Measurements from ENCODE around the gene CTRB2. TPM values are rescaled to one million over a fixed set of nuclear protein-coding genes. Genes with fewer than 3 reads are reported as not detected.
"Not testable (repeated sequence)": the region's sequence is repeated elsewhere in the genome, so short reads cannot be mapped to it uniquely, and the experiment has no call there.

CTRB2 gene
- total RNA-seq, 1 donor from 2014 or later = not detected

DNA sequence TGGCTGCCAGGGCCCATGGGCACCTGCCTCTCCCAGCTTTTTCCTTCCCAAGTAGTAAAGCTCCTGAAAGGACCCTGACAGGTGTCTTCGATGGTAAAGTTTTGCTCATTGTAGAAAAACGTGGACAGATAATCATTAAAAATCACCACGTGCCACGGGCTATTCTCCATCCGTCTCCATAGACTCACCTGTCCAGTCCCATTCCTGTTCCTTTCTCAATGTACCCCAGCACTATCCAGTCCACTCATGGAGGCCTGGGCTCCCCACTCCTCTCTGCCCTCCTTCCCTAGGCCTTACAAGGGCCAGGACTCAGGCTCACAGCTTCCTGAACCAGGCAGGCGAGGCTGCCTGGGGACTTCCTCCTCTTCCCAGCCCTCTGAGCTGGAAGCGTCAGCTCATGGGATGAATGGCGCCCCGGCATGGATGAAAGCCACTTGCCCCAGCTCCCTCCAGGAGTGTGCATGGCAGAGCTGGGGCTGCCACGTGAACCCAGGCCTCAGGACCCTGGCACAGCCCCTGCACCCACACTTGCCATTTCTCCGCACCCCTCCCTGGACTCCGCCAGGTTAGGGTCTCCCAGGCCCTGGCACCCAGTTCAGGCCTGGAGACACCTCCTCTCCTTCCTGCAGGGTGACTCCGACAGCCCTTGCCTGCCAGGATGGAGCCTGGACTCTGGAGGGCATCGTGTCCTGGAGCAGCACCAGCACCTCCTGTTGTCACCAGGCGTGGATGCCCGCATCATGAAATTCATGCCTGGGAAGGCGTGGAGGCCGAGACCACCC, 20.6 kb upstream of the CTRB2 start:
- no peak for DNase-seq (ENCODE audit: low read depth)

DNA sequence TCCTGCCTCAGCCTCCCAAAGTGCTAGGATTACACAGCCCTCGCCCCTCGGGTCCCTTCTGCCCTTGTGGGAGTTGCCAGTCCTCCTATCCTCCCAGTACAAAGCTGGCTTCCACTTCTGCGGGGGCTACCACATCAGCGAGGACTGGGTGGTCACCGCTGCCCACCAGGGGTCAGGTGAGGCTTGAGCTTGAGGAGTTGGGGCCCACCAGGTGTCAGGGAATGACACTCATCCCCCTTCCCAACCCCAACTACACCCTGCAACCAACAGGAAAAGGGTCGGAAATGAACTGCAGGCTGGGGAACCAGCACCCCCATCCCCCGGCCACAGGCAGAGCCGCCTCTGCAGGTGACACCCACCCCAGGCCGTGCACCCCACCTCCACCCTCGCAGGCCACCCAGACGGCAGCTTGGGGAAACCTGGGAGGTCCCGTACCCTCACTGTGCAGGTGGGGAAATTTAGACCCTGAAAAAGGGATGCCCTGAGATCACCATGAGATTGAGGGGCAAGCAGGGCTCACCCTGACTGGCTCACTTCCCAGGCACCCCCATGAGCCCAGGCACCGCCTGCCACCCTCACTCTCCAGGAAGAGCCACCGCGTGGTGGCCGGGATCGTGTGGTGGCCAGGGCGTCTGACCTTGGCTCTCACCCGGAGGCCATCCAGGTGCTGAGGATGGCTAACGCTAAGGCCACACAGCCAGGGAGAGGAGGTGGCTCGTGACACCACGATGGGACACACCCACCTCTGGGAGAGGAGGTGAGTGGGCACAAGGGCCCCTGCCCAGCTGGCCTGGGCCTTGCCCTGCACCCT, 19.8 kb upstream of the CTRB2 start:
- no peak for DNase-seq (ENCODE audit: low read depth)

DNA sequence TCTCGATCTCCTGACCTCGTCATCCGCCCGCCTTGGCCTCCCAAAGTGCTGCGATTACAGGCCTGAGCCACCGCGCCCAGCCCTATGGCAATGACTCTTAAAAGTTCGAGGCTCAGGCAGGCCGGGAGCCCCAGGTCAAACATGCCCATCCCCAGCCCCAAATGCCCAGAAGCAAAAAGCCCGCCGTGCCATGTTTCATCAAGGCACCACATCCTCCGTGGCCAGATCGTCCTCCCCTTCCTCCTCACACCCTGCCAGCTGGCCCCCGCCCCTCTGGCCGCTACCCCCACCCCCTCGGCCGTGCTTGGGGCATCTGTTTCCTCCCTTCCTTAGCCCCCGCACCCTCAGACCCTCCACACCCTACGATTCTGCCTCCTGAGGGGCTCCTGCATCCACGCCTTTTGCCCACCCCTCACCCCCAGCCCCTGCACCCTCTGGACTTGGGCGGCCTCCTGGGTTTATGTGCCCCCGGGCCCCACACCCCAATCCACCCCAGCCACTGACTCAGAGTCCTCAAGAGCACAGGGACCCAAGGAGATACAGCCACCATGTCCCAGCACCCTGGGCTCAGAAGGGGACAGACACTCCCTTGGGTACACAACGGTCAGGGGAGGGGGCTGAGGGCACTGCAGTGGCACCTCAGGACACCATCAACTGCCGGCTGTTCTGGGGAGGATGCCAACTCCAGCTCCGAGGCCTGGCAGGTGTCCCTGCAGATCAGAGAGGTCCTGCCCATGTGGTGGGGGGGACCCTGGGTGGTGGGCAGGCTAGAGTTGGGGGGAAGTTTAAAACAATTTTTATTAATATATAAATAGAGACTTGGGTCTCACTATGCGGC, 18.9 kb upstream of the CTRB2 start:
- DNase-seq (ENCODE audit: low read depth) = no peak

DNA sequence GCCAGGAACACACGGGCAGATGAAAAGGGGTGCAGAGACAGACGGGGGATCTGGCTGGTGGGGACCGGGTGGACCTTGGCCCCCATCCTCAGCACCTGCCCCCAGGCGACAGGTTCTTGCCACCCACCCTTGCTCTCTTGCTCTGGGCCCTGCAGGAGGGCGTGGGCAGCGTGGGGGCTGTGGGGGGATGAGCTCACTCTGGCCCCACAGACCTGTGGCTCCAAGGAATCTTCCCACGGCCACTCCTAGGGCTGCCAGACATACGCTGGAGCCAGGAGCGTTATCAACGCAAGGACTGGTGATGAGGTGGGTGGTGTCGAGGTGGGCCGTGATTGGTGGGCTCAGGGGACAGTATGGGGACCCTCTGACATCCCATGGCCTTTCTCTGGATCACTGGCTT, 18.1 kb upstream of the CTRB2 start:
- DNase-seq (ENCODE audit: low read depth) = no peak

DNA sequence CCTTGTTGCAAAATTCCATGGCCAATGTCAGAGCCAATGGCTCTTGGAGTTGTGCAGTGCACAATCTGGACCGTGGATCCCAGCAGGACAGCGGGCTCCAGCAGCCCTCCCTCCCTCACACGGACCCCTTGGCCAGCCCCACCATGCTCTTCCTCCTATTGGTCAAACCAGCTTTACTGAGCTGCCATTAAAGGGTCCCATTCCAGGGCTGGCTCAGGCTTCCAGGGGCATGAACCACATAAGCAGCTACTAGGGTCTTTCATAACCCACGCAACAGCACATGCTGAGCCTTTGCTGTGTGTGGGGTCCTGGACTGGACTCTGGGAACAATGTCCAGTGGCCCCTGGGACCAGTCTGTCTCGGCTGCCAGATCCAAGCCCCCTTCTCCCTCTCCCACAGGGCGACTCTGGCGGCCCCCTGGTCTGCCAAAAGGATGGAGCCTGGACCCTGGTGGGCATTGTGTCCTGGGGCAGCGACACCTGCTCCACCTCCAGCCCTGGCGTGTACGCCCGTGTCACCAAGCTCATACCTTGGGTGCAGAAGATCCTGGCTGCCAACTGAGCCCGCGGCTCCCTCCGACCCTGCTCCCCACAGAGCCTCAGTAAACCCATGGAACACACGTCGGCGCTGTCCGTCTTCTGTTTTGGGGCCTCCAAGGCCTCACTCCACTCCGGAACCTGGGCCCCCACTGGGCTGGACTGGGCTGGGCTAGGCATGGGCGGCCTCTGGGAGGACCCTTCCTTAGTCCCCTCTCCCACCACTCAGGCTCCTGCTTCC, 17.5 kb upstream of the CTRB2 start:
- no peak for DNase-seq (ENCODE audit: low read depth)

DNA sequence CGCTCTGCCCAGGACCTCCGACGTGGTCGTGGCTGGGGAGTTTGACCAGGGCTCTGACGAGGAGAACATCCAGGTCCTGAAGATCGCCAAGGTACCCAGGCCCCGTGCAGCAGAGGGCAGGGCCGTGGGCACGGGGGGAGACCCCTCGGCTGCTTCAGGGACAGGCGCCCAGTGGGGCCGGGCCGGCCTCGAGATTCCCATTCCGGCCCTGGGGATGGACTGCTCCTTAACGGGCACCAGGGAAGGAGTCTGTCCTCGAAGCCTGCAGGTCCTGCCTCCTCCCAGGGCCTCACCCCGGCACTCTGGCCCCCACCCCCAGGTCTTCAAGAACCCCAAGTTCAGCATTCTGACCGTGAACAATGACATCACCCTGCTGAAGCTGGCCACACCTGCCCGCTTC, 16.2 kb upstream of the CTRB2 start:
- not testable (repeated sequence) for DNase-seq (ENCODE audit: low read depth)

DNA sequence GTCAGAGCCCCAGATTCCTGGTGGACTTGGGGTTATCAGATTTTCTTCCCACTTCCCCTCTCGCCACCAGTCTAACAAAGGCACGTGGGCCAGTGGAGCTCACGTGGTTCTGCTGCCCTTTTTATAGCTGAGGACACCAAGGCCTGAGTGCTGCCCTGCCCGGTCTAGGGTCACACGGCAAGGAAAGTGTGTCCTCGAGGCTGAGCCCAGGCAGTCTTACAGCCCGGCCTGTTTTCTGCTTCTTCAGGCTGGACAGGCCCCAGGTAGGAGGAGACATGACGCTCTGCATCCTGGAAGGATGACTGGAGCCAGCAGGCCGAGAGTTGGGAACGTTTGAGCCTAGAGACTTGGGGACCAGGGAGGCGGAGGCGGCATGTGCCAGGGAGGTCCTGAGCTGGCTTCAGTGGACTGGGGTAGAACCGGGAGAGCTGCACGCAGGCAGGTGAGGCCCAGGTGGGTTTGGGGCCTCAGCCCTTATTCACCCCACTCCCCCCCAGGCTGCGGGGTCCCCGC, 15.4 kb upstream of the CTRB2 start:
- DNase-seq (ENCODE audit: low read depth) = no peak

DNA sequence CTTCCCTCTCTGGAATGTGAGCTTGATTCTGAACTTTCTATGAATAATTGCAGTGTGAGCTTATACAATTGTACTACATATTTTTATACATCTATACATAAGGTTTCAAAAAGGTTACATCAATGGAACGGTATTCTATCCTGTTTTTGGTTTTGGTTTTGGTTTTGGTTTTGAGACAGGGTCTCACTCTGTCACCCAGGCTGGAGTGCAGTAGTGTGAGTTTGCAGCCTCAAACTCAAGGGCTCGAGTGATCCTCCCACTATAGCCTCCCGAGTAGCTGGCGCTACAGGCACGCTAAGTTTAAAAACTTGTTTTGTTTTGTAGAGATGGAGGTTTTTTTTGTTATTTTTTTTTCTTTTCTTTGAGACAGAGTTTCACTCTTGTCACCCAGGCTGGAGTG, 12.9 kb upstream of the CTRB2 start:
- DNase-seq (ENCODE audit: low read depth) = no peak

DNA sequence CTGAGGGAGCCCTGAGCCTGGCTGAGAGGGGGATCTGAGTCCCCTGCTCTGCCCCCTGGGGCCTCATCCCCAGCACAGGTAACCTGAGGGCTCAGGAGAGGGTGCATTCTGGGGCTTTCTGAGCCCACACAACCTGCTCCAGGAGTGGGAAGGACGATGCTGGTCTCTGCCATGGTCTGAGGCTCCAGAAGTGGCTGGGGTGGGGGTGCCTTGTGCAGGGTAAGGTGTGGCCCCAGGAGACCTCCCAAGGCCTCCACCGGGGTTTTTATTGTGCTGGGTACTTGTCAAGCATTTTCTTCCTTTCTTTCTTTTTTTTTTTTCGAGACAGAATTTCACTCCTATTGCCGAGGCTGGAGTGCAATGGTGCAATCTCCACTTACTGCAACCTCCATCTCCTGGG, 12.1 kb upstream of the CTRB2 start:
- no peak for DNase-seq (ENCODE audit: low read depth)

DNA sequence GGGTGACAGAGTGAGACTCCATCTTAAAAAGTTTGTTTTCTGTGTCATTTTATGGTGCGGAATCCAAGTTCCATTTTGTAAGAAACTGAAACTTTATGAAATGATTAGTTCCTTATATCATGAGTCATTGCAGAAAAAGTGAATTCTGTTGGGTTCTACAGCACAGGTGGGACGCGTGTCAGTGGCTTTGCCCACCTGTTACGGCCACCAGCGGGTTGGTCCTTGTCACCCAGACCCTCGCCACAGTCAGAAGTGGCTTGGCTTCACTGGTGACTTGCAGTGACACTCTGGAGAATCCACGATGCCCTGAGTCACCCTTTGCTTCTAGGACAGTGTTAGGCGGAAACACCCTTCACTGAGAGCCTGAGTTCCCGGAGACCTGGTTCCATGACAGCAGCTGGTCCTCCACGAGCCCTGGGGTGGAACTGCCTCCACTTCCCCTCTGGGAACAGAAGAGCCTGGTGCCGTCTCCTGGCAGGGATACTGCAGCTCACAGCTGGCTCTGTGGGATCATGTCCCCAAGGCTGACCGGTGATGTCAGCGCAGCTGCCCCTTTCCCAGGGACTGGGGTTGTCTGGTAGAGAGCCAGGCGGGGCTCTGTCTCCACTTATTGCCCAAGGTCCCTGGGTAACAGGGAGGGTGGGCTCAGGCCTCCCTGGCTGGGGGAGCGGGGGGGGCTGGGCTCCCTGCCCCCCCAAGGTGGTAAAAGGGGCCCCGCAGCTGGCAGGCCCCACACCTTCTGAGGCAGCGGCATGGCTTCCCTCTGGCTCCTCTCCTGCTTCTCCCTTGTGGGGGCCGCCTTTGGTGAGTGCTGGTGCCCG, 11.5 kb upstream of the CTRB2 start, which contains the start of gene CTRB1:
Gene CTRB1 (plus strand): TSS at position 733 of the 821 bp plus-strand sequence. CDS start 20 bp downstream, at position 753.
- DNase-seq (ENCODE audit: low read depth) = no peak

DNA sequence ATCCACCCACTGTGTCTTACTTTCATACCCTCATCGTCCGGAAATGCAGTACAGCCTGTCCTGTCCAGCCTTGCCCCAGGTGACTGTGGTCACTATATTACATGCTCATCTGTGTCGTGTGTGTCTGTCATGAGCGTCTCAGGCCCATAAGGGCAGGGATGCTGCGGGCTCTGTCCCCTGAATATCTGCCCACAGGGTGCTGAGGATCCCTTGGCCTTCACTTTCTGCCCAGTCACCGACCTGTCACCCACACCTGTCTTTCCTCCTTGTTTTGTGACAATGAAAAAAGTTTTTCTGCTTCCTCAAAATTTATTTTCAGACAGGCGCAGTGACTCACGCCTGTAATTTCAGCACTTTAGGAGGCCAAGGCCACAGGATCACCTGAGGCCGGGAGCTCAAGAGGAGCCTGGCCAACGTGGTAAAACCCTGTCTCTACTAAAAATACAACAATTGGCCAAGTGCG, 10.5 kb upstream of the CTRB2 start:
- no peak for DNase-seq (ENCODE audit: low read depth)

DNA sequence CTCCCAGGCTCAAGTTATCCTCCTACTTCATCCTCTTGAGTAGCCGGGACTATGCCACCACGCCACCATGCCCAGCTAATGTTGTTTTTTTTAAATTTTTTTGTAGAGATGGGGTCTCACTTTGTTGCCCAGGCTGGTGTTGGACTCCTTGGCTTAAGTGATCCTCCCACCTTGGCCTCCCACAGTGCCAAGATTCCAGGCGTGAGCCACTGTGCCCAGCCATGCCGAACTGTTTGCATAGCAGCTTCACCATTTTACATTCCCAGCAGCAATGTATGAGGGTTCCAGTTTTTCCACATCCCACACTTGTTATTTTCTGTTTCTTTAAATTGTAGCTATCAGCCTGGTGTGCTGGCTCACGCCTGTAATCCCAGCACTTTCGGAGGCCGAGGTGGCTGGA, 9.6 kb upstream of the CTRB2 start:
- DNase-seq (ENCODE audit: low read depth) = no peak

DNA sequence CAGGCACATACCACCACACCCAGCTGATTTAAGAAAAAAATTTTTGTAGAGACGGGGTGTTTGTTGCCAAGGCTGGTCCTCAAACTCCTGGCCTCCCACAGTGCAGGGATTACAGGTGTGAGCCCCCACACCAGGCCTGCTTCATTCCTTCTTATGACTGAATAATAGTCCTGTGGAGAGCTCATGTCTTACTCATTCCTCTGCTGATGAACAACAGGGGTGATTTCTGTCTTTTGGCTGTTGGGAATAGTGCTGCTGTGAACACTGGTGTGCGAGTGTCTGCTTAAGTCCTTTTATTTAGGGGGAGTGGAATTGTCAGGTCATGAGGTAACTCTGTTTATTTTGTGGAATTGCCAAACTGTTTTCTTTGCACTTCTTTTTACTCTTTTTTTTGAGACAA, 9.2 kb upstream of the CTRB2 start:
- no peak for DNase-seq (ENCODE audit: low read depth)

DNA sequence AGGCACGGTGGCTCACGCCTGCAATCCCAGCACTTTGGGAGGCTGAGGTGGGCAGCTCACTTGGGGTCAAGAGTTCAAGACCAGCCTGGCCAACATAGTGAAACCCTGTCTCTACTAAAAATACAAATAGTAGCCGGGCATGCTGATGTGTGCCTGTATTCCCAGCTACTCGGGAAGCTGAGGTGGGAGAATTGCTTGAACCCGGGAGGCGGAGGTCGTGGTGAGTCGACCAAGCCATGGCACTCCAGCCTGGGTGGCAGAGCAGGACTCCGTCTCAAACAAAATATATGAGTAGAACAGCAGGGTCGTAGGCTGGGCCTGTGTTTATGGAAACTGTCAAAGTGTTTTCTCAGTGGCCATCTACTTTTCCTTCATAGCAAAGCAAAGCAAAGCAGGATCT, 4.3 kb upstream of the CTRB2 start:
- not testable (repeated sequence) for DNase-seq (ENCODE audit: low read depth)

DNA sequence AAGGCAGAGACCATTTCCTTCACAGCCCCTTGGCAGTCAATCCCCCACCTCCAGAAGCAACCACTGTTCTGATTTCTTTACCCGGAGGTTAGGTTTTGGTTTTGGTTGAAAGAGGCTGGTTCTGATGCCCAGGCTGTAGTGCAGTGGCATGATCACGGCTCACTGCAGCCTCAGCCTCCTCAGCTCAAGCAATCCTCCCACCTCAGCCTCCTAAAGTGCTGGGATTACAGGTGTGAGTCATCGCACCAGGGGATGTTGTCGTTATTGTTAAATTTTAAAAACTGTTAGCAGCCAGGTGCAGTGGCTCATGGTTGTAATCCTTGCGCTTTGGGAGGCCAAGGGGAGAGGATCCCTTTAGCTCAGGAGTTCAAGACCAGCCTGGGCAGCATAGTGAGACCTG, 3.0 kb upstream of the CTRB2 start:
- DNase-seq (ENCODE audit: low read depth) = no peak

DNA sequence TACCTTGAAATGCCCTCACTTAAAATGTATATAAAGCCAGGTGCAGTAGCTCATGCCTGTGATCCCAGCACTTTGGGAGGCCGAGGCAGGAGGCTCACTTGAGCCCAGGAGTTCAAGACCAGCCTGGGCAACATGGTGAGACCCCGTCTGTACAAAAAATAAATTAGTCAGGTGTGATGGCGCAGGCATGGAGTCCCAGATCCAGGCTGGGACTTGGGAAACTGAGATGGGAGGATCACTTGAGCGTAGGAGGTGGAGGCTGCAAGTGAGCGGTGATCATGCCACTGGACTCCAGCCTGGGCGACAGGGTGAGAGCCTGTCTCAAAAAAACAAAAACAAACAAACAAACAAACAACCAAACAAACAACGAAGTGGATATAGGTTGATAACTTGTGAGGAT, 2.6 kb upstream of the CTRB2 start:
- DNase-seq (ENCODE audit: low read depth) = not testable (repeated sequence)

DNA sequence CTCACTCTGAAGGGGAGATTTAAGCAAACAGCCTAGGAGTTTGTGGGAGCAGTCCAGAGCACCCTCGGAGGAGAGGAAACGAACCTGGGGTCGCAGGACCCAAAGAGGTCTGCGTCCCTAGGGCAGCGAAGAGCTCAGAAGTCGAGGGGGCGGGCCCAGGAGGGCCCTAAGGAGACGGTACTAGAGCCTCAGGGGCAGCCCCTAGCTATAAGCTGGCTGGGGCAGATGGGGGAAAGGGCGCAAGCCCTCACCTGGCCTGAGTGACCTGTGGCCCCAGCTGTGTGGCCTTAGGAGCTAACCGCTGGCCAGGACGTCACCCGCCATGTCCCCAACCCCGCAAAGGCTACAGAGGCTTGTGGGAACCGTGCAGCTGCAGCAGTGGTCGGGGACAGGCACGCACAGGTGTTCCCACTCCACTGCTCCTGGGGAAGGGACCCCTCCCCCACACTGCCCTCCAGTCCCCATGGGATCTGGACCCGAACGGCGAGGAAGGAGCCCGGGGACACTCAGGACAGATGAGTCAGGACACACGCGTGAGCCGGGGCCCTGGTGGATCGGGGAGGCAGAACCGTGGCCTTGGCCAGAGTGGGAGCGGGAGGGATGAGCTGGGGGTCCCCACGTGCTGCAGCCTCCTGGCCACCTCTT, 2.0 kb upstream of the CTRB2 start:
- no peak for DNase-seq (ENCODE audit: low read depth)

DNA sequence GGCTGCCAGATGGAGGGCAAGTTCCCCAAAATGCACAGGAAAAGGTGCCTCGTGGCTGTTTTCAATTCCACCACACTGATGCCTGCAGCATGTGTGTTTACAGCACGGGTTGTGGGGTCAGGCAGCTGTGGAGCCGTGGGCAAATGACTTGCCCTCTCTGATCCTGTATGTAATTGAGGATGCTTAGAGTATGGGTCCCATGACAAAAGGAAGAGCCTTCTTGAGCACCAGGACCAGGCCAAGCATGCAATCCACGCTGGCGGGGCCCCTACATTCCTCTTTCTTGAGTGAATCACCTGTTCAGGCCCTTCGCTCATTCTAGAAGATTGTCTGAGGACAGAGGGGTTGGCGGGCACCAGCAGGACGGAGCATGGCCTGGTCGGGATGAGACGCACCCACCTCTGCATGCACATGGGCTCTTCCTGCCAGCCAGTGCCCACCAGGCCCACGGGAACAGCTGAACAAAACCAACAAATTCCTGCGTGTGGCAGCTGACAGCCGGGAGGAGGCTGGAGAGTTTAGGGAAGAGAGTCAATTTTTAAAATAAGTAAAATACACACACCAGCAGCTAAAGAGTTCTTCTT, 1.4 kb upstream of the CTRB2 start:
- DNase-seq (ENCODE audit: low read depth) = no peak

DNA sequence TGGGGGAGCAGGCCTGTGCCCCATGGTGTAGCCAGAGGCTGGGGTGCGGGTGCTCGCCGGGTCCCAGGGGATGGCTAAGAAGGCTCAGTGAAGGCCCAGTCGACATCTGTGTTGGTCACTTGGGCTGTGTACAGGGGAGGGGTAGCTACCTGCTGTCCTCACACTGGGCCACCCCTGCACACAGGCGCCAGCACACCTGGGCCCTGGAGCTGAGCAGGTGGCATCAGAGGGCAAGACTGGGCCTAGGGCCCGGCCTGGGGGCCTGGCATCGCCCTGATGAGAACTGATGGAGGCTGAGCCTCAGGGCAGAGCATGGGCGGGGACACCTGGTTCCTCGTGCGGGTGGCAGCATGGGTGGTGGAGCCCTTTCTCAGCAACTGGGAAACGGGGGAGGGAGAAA, 870 bp upstream of the CTRB2 start:
- DNase-seq (ENCODE audit: low read depth) = no peak
